WTC11 (cell line): ENCODE measurements around the gene IL25. TPM values are rescaled to one million over a fixed set of nuclear protein-coding genes. Genes with fewer than 3 reads are reported as not detected.
A peak's percentile ranks its signal among the peaks of the same experiment; 100 is the strongest.

ENCODE experiments used
- CREB1 ChIP-seq: sonication (generic); formaldehyde crosslinking; IDR thresholded peaks from 2 replicates; pipeline ENCODE4 v1.8.0; 2023; ENCODE audit warnings: mild to moderate bottlenecking, missing genetic modification reagents
- EMX1 ChIP-seq: fragments of 250-450 bp; sonication (Bioruptor Pico); IDR thresholded peaks from 2 replicates; pipeline ENCODE4 v1.8.0; 2021; ENCODE audit warnings: mild to moderate bottlenecking
- ETV6 ChIP-seq: sonication (generic); formaldehyde crosslinking; IDR thresholded peaks from 2 replicates; pipeline ENCODE4 v1.8.1; 2022; ENCODE audit warnings: mild to moderate bottlenecking, missing genetic modification reagents
- GABPB1 ChIP-seq: sonication (generic); formaldehyde crosslinking; IDR thresholded peaks from 2 replicates; pipeline ENCODE4 v1.8.1; 2023; ENCODE audit warnings: mild to moderate bottlenecking, missing genetic modification reagents
- JAZF1 ChIP-seq: fragments of 250-450 bp; sonication (Bioruptor Pico); IDR thresholded peaks from 2 replicates; pipeline ENCODE4 v1.9.0; 2021; ENCODE audit warnings: moderate library complexity, mild to moderate bottlenecking, inconsistent platforms
- KAT7 ChIP-seq: sonication (generic); formaldehyde crosslinking; IDR thresholded peaks from 2 replicates; pipeline ENCODE4 v1.8.1; 2023; ENCODE audit warnings: missing genetic modification reagents, mild to moderate bottlenecking, borderline replicate concordance
- NFATC4 ChIP-seq: fragments of 250-450 bp; sonication (Bioruptor Pico); IDR thresholded peaks from 2 replicates; pipeline ENCODE4 v1.9.0; 2021; ENCODE audit warnings: mild to moderate bottlenecking
- TEAD4 ChIP-seq: sonication (generic); formaldehyde crosslinking; IDR thresholded peaks from 2 replicates; pipeline ENCODE4 v1.8.0; 2022; ENCODE audit warnings: mild to moderate bottlenecking, missing genetic modification reagents
- ZNF138 ChIP-seq: sonication (generic); formaldehyde crosslinking; conservative IDR thresholded peaks from 2 replicates; pipeline ENCODE4 v1.8.1; 2022; ENCODE audit warnings: mild to moderate bottlenecking, moderate library complexity, missing genetic modification reagents
- ZNF219 ChIP-seq: sonication (generic); formaldehyde crosslinking; IDR thresholded peaks from 2 replicates; pipeline ENCODE4 v1.8.0; 2023; ENCODE audit warnings: missing genetic modification reagents, mild to moderate bottlenecking, borderline replicate concordance
- ZNF232 ChIP-seq: sonication (generic); formaldehyde crosslinking; IDR thresholded peaks from 2 replicates; pipeline ENCODE4 v1.8.0; 2022; ENCODE audit warnings: mild to moderate bottlenecking, missing genetic modification reagents
- ZNF671 ChIP-seq: fragments of 250-450 bp; sonication (Bioruptor Pico); IDR thresholded peaks from 2 replicates; pipeline ENCODE4 v1.8.0; 2021; ENCODE audit warnings: mild to moderate bottlenecking
- total RNA-seq: library from RNA; stranded (reverse); gene quantifications from 3 replicates; pipeline ENCODE4 v1.2.3, GENCODE V29; 2021
- TF ChIP-seq, protein P1 (sequence below): sonication (generic); formaldehyde crosslinking; IDR thresholded peaks from 2 replicates; pipeline ENCODE4 v1.8.1; 2022; ENCODE audit warnings: low read depth, missing genetic modification reagents, borderline replicate concordance
- TF ChIP-seq, protein P2 (sequence below): sonication (generic); formaldehyde crosslinking; IDR thresholded peaks from 2 replicates; pipeline ENCODE4 v1.8.0; 2022; ENCODE audit warnings: mild to moderate bottlenecking, missing genetic modification reagents
- TF ChIP-seq, protein P3 (sequence below): sonication (generic); formaldehyde crosslinking; IDR thresholded peaks from 2 replicates; pipeline ENCODE4 v1.8.1; 2023; ENCODE audit warnings: mild to moderate bottlenecking, missing genetic modification reagents
- TF ChIP-seq, protein P4 (sequence below): fragments of 250-450 bp; sonication (Bioruptor Pico); IDR thresholded peaks from 2 replicates; pipeline ENCODE4 v1.9.0; 2021; ENCODE audit warnings: mild to moderate bottlenecking
- TF ChIP-seq, protein P5 (sequence below): fragments of 250-450 bp; sonication (Bioruptor Pico); IDR thresholded peaks from 2 replicates; pipeline ENCODE4 v1.9.0; 2021; ENCODE audit warnings: mild to moderate bottlenecking, borderline replicate concordance
- TF ChIP-seq, protein P6 (sequence below): sonication (generic); formaldehyde crosslinking; IDR thresholded peaks from 2 replicates; pipeline ENCODE4 v1.8.1; 2022; ENCODE audit warnings: low read depth, mild to moderate bottlenecking, moderate library complexity, missing genetic modification reagents, borderline replicate concordance
- TF ChIP-seq, protein P7 (sequence below): sonication (generic); formaldehyde crosslinking; IDR thresholded peaks from 2 replicates; pipeline ENCODE4 v1.8.0; 2022; ENCODE audit warnings: missing genetic modification reagents

The IL25 gene
- total RNA-seq, 1 experiment from 2014 or later, result 0.24 TPM

DNA sequence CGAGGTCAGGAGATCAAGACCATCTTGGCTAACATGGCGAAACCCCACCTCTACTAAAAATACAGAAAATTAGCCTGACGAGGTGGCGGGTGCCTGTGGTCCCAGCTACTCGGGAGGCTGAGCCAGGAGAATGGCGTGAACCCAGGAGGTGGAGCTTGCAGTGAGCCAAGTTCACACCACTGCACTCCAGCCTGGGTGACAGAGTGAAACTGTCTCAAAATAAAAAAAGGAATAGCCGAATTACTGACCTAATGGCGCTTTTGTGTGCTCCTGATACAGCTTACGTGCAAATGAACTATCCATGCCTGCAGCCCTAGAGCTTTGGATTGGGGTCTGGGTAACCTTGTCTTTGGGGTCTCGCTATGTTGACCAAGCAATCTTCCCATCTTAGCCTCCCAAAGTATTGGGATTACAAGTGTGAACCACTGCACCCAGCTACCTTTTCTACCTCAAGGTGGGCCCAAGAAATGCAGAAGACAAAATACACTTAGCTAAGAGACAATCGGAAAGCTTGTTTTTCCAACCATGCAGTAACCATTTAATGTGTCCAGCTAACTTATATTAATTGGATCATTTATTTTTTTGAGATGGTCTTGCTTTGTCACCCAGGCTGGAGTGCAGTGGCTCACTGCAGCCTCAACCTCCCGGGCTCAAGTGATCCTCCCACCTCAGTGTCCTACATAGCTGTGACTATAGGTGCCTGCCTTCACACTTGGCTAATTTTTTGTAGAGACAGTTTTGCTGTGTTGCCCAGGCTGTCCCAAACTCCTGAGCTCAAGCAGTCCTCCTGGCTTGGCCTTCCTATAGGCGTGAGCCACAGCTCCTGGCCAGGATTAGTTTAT lies 45.9 kb upstream of the IL25 start (continued):
- TF ChIP-seq CREB1 (CRISPR knock-in tag) (no peak), EMX1 (CRISPR knock-in tag) (peak; percentile 81), ZNF219 (CRISPR knock-in tag) (no peak), ZNF671 (CRISPR knock-in tag) (no peak), ZNF138 (CRISPR knock-in tag) (no peak), TEAD4 (CRISPR knock-in tag) (no peak), ETV6 (CRISPR knock-in tag) (peak; percentile 28; the same call in 1 of the 2 replicates), KAT7 (CRISPR knock-in tag) (no peak), NFATC4 (peak; percentile 12; the same call in 1 of the 2 replicates), GABPB1 (peak; percentile 21; the same call in 1 of the 2 replicates), ZNF232 (CRISPR knock-in tag) (no peak), JAZF1 (CRISPR knock-in tag) (no peak)
- TF ChIP-seq, protein P1, sequence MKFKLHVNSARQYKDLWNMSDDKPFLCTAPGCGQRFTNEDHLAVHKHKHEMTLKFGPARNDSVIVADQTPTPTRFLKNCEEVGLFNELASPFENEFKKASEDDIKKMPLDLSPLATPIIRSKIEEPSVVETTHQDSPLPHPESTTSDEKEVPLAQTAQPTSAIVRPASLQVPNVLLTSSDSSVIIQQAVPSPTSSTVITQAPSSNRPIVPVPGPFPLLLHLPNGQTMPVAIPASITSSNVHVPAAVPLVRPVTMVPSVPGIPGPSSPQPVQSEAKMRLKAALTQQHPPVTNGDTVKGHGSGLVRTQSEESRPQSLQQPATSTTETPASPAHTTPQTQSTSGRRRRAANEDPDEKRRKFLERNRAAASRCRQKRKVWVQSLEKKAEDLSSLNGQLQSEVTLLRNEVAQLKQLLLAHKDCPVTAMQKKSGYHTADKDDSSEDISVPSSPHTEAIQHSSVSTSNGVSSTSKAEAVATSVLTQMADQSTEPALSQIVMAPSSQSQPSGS (CRISPR knock-in tag), result no peak
- TF ChIP-seq, protein P2, sequence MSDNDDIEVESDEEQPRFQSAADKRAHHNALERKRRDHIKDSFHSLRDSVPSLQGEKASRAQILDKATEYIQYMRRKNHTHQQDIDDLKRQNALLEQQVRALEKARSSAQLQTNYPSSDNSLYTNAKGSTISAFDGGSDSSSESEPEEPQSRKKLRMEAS (CRISPR knock-in tag), result no peak
- TF ChIP-seq, protein P3, sequence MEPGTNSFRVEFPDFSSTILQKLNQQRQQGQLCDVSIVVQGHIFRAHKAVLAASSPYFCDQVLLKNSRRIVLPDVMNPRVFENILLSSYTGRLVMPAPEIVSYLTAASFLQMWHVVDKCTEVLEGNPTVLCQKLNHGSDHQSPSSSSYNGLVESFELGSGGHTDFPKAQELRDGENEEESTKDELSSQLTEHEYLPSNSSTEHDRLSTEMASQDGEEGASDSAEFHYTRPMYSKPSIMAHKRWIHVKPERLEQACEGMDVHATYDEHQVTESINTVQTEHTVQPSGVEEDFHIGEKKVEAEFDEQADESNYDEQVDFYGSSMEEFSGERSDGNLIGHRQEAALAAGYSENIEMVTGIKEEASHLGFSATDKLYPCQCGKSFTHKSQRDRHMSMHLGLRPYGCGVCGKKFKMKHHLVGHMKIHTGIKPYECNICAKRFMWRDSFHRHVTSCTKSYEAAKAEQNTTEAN, result no peak
- TF ChIP-seq, protein P4, sequence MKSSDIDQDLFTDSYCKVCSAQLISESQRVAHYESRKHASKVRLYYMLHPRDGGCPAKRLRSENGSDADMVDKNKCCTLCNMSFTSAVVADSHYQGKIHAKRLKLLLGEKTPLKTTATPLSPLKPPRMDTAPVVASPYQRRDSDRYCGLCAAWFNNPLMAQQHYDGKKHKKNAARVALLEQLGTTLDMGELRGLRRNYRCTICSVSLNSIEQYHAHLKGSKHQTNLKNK (CRISPR knock-in tag), result peak; percentile 18; the same call in 1 of the 2 replicates
- TF ChIP-seq, protein P5, sequence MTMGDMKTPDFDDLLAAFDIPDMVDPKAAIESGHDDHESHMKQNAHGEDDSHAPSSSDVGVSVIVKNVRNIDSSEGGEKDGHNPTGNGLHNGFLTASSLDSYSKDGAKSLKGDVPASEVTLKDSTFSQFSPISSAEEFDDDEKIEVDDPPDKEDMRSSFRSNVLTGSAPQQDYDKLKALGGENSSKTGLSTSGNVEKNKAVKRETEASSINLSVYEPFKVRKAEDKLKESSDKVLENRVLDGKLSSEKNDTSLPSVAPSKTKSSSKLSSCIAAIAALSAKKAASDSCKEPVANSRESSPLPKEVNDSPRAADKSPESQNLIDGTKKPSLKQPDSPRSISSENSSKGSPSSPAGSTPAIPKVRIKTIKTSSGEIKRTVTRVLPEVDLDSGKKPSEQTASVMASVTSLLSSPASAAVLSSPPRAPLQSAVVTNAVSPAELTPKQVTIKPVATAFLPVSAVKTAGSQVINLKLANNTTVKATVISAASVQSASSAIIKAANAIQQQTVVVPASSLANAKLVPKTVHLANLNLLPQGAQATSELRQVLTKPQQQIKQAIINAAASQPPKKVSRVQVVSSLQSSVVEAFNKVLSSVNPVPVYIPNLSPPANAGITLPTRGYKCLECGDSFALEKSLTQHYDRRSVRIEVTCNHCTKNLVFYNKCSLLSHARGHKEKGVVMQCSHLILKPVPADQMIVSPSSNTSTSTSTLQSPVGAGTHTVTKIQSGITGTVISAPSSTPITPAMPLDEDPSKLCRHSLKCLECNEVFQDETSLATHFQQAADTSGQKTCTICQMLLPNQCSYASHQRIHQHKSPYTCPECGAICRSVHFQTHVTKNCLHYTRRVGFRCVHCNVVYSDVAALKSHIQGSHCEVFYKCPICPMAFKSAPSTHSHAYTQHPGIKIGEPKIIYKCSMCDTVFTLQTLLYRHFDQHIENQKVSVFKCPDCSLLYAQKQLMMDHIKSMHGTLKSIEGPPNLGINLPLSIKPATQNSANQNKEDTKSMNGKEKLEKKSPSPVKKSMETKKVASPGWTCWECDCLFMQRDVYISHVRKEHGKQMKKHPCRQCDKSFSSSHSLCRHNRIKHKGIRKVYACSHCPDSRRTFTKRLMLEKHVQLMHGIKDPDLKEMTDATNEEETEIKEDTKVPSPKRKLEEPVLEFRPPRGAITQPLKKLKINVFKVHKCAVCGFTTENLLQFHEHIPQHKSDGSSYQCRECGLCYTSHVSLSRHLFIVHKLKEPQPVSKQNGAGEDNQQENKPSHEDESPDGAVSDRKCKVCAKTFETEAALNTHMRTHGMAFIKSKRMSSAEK (CRISPR knock-in tag), result peak; percentile 45; the same call in 1 of the 2 replicates
- TF ChIP-seq, protein P6, sequence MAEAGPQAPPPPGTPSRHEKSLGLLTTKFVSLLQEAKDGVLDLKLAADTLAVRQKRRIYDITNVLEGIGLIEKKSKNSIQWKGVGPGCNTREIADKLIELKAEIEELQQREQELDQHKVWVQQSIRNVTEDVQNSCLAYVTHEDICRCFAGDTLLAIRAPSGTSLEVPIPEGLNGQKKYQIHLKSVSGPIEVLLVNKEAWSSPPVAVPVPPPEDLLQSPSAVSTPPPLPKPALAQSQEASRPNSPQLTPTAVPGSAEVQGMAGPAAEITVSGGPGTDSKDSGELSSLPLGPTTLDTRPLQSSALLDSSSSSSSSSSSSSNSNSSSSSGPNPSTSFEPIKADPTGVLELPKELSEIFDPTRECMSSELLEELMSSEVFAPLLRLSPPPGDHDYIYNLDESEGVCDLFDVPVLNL, result no peak
- TF ChIP-seq, protein P7, sequence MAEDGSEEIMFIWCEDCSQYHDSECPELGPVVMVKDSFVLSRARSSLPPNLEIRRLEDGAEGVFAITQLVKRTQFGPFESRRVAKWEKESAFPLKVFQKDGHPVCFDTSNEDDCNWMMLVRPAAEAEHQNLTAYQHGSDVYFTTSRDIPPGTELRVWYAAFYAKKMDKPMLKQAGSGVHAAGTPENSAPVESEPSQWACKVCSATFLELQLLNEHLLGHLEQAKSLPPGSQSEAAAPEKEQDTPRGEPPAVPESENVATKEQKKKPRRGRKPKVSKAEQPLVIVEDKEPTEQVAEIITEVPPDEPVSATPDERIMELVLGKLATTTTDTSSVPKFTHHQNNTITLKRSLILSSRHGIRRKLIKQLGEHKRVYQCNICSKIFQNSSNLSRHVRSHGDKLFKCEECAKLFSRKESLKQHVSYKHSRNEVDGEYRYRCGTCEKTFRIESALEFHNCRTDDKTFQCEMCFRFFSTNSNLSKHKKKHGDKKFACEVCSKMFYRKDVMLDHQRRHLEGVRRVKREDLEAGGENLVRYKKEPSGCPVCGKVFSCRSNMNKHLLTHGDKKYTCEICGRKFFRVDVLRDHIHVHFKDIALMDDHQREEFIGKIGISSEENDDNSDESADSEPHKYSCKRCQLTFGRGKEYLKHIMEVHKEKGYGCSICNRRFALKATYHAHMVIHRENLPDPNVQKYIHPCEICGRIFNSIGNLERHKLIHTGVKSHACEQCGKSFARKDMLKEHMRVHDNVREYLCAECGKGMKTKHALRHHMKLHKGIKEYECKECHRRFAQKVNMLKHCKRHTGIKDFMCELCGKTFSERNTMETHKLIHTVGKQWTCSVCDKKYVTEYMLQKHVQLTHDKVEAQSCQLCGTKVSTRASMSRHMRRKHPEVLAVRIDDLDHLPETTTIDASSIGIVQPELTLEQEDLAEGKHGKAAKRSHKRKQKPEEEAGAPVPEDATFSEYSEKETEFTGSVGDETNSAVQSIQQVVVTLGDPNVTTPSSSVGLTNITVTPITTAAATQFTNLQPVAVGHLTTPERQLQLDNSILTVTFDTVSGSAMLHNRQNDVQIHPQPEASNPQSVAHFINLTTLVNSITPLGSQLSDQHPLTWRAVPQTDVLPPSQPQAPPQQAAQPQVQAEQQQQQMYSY (CRISPR knock-in tag), result no peak
